ENCODE results near the gene KLHL29.

KLHL29 gene

DNA sequence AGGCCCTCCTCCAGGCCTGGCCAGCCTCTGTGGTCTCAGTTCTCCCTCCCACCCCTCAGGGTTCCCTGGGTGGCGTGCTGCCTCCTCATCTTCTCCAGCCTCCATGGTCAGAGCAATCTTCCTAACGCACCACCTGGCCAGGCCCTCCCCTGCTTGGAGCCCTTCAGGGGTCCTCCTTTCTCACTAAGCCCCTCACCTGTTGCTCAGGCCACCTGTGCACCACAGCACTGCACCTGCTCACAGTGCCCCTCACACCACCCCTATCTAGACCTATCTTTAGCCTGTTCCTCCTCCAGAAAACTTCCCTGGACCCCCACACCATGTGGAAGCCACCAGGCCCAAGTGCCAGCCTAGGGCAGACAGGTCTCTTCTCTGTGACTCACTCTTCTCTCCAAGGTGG is 274.8 kb downstream of the KLHL29 start:
- no peak for TF ChIP-seq Cebpa-rat (IDR thresholded peaks at IDR 0.05)
- Histone ChIP-seq H3K27me3 (no peaks in the 10 kb centered on the region), H3K9ac (no peak overlapping the region), H3K27ac (no peak overlapping the region), H3K4me2 (no peak overlapping the region), H3K9me3 (replicated peaks in 1 of 11) (no peaks in the 10 kb centered on the region), H4K20me1 (peaks cover 0 to 18% (median 0%) of the 10 kb centered on the region in 11 experiments; a peak in 3 of 22 replicates), H3K4me3 (no peak overlapping the region), H3K36me3 (no peaks in the 10 kb centered on the region), H3K4me1 (no peaks in the 10 kb centered on the region; a peak in 1 of 20 replicates)

DNA sequence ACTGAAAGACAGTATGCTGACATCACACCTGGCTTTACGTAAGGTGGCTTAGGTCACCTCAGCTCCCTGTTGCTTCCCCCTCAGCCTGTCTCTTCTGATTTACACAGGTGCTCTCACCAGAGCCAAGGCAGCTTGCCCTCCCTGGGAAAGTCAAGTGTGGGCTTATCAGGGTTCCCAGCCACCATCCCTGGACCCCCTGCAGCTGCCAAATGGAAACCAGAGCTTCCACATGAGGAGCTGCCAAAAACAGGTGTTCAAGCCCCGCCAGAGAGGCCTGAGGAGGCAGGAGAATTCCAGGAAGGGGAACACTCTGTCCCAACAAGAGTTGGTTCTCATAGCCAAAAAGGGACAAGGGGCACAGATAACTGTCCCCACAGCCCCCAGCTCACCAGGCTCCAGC is 275.3 kb downstream of the KLHL29 start:
- Histone ChIP-seq H3K4me1 (no peaks in the 10 kb centered on the region; a peak in 1 of 20 replicates), H3K4me3 (no peak overlapping the region), H3K9ac (no peak overlapping the region), H3K27ac (no peak overlapping the region), H4K20me1 (peaks cover 0 to 18% (median 0%) of the 10 kb centered on the region in 11 experiments; a peak in 3 of 22 replicates), H3K27me3 (no peaks in the 10 kb centered on the region), H3K36me3 (no peaks in the 10 kb centered on the region), H3K9me3 (replicated peaks in 1 of 11) (no peaks in the 10 kb centered on the region), H3K4me2 (no peak overlapping the region)
- TF ChIP-seq Cebpa-rat (IDR thresholded peaks at IDR 0.05), result no peak

DNA sequence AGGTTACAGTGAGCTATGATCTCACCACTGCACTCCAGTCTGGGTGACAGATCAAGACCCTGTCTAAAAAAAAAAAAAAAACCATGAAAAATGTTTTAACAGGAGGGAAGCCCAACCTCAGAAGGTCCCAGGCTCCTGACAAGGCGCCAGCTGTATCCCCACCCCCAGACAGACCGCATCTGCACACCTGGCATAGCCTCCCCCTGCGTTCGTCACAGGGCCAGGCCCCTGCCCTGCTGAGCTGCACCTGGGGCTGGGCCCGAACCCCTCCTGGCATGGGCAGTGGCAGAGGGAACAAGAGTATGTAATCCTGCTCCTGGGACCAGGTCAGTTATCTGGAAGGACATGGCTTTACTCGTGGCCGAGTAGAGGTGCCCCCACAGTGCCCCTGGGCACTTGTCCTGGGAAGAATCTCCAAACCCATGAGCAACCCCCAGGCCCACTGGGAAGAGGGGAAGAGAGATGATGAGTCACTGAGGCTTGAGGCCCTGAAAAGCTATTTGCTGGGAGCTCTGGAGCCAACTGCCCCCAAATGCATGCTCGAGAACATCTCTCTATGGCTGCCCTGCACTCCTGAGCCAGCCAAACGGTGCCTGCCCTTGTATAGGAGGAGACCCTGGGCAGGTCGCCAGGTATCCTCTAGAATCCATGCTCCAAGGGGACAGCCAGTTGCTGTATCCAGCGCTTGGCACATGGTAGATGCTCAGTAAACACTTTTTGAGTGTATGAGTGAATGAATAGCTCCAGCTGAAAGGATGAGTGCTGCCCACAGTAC is 276.5 kb downstream of the KLHL29 start:
- no peak for TF ChIP-seq Cebpa-rat (IDR thresholded peaks at IDR 0.05)
- Histone ChIP-seq H4K20me1 (peaks cover 0 to 18% (median 0%) of the 10 kb centered on the region in 11 experiments; a peak in 3 of 22 replicates), H3K9me3 (replicated peaks in 1 of 11) (no peaks in the 10 kb centered on the region), H3K27me3 (no peaks in the 10 kb centered on the region), H3K27ac (no peak overlapping the region), H3K9ac (no peak overlapping the region), H3K36me3 (no peaks in the 10 kb centered on the region), H3K4me3 (no peak overlapping the region), H3K4me2 (no peak overlapping the region), H3K4me1 (no peaks in the 10 kb centered on the region; a peak in 1 of 20 replicates)

DNA sequence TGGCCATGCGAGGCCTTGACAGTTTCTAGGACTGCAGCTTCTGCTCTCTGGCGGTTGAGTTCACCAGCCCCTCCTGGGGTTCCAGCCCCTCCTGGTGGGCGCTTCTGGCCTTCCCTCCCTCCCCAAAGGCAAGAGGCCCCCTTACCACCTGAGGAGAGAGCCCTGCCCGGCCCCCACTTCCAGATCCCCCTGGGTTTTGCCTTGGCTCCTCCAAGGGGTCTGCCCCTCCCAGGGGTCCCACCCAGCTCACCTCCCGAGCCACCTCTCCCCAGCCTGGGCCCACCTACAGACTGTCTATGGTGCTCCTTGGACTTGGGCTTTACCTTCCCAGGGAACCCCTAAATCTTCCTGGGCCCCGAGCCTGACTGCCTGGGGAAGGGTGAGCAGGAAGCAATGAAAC is 277.5 kb downstream of the KLHL29 start:
- Histone ChIP-seq H3K9ac (no peak overlapping the region), H3K4me2 (no peak overlapping the region), H3K9me3 (replicated peaks in 1 of 11) (no peaks in the 10 kb centered on the region), H4K20me1 (peaks cover 0 to 20% (median 0%) of the 10 kb centered on the region in 11 experiments; a peak in 3 of 22 replicates), H3K27ac (no peak overlapping the region), H3K4me1 (no peaks in the 10 kb centered on the region; a peak in 1 of 20 replicates), H3K36me3 (no peaks in the 10 kb centered on the region), H3K4me3 (no peak overlapping the region), H3K27me3 (no peaks in the 10 kb centered on the region)
- TF ChIP-seq Cebpa-rat (IDR thresholded peaks at IDR 0.05), result no peak

DNA sequence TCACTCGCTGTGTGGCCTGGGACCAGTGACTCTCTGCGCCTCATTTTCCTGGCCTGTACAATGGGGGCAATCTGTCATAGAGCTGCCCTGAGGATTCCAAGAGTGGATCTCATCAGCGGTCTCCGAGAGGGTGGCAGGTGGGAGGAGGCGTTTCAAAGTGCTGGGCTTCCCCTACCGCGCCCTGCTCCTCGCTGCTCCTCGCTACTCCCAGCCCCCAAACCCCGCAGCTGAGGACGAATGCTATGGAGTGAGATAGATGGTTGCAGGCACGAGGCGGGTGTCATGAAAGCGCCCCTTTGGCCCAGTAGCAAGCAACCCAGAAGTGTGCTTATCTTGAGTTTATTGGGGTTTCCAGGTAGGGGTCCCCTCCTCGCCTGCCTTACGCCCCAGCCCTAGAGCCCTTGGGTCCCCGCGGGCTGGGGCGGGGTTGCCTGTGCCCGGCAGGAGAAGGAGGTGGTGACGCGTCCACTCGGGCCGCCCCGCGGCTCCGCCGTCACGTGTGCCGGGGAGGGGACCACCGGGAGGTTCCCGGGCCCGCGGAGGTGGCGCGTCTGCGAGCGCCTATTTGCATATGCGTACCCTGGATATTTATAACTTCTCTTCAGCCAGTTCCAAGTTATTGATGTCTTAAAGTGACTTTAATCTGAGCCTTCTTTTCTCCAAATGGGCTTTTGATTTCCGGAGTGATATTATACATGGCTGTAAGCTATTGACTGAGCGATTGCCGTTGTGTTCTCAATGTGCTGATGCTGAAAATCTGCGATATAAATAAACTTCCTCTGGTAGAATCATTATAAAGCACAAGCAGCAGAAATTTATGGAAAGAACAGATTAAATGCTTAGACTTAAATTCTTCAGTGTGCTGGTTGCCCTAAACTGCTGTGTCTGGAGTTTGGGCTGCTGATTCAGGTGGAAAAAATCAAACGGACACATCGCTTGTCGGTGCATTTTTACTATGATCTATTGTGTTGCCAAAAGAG is 278.3 kb downstream of the KLHL29 start:
- Histone ChIP-seq H3K4me2 (no peak overlapping the region), H3K36me3 (no peaks in the 10 kb centered on the region), H3K27me3 (no peaks in the 10 kb centered on the region), H3K27ac (no peak overlapping the region), H3K4me3 (no peak overlapping the region), H4K20me1 (peaks cover 0 to 23% (median 0%) of the 10 kb centered on the region in 11 experiments; a peak in 3 of 22 replicates), H3K4me1 (no peaks in the 10 kb centered on the region; a peak in 1 of 20 replicates), H3K9me3 (replicated peaks in 1 of 11) (no peaks in the 10 kb centered on the region), H3K9ac (no peak overlapping the region)
- no peak for TF ChIP-seq Cebpa-rat (IDR thresholded peaks at IDR 0.05)

DNA sequence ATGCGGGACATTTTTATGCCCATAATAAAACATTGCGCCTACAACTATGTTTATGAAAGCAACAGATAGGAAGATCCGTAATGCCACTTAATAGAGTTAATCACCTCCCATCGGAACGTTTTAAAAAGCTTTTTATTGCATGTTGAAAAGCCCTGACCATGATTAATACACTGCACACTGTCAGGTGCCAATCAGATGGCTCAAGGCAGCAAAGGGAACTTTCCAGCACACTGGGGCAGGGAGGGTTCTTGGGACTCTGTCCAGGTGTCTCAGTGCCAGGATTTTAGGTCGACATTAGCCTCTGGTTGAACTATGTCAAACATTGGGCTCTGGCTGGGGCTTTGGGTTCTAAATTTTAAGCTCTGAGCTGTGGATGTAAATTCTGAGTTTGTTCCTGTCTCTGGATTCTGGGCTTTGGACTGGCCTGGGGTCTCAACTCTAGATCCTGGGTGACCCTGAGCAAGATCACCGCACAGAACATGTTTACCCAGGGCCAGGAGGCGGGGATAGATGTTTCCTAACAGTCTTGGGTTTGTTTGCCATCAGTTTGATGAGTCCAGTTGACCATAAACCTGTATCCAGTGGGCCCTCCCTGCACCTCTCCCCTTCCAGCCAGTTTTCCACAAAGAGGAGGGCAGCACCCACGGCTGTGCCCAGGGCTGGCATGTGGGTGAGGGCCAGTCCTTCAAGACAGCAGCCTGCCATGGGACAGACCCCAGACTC is 279.2 kb downstream of the KLHL29 start:
- no peaks in the 10 kb centered on the region for H3K36me3 ChIP-seq
- TF ChIP-seq Cebpa-rat (IDR thresholded peaks at IDR 0.05), result no peak
- H3K9ac ChIP-seq, result no peak overlapping the region
- H3K4me3 ChIP-seq, result no peak overlapping the region
- H3K9me3 ChIP-seq (replicated peaks in 1 of 11), result no peaks in the 10 kb centered on the region
- H4K20me1 ChIP-seq, result peaks cover 0 to 27% (median 0%) of the 10 kb centered on the region in 11 experiments; a peak in 4 of 22 replicates
- no peaks in the 10 kb centered on the region; a peak in 1 of 20 replicates for H3K4me1 ChIP-seq
- H3K27ac ChIP-seq, result no peak overlapping the region
- H3K4me2 ChIP-seq, result no peak overlapping the region
- no peaks in the 10 kb centered on the region for H3K27me3 ChIP-seq

DNA sequence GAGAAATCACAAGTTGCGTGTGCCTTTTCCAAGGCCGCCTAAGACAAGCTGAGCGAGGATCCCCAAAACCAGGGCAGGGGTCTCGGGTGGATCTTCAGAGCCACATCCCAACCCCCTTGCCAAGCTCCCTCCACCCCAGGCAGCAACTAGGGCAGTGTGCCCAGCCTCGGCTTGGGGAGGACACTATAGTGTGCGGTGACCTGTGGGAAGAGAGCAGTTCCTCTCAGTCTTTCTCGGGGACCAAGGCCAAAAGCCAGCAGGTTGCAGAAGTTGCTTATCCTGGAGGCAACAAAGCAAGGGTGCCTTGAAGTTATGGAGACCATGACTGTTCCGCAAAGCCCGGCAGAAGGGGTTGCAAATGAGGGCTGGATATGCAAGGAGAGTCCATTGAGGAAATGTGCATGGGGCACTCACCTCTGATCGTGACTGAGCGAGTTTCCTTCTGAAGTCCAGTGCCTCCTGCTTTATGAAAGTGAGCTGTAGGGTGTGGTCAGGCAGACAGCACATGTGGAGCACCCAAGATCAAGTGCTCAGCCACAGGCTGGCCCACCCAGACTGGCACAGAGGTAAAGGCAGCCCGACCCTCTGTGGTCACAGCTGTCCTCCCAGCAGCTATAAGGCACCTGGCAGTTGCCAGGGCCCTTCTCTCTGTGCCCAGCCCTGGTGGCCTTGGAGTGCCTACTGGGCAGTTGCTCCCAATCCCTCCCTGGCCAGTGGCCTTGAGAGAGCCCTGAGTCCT is 281.4 kb downstream of the KLHL29 start:
- no peak overlapping the region for H3K9ac ChIP-seq
- no peak overlapping the region for H3K4me3 ChIP-seq
- H3K27me3 ChIP-seq, result no peaks in the 10 kb centered on the region
- peaks cover 0 to 37% (median 0%) of the 10 kb centered on the region in 11 experiments; a peak in 5 of 22 replicates for H4K20me1 ChIP-seq
- no peak for TF ChIP-seq Cebpa-rat (IDR thresholded peaks at IDR 0.05)
- no peaks in the 10 kb centered on the region for H3K36me3 ChIP-seq
- no peak overlapping the region for H3K4me2 ChIP-seq
- no peaks in the 10 kb centered on the region; a peak in 1 of 20 replicates for H3K4me1 ChIP-seq
- no peaks in the 10 kb centered on the region for H3K9me3 ChIP-seq (replicated peaks in 1 of 11)
- no peak overlapping the region for H3K27ac ChIP-seq

DNA sequence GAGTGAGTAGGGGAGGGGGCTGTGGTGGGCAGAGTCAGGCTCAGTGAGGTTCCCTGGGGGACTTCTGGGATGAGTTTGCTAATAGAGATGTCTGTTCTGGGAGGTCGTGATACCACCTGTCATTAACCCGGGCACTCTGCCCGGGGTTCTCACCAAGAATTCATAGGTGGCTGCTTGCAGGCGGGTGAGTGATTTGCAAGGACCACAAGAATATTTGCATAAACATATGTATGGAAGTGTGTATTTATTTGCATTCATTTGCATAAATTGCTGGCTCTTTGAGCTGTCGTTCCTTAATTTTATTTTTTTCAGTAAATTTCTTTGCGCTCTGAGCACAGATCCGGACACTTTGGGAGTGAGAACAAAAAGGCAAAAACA is 282.0 kb downstream of the KLHL29 start:
- H3K9ac ChIP-seq, result no peak overlapping the region
- H3K4me2 ChIP-seq, result no peak overlapping the region
- no peaks in the 10 kb centered on the region for H3K9me3 ChIP-seq (replicated peaks in 1 of 11)
- no peaks in the 10 kb centered on the region for H3K36me3 ChIP-seq
- TF ChIP-seq Cebpa-rat (IDR thresholded peaks at IDR 0.05), result no peak
- no peaks in the 10 kb centered on the region for H3K27me3 ChIP-seq
- no peak overlapping the region for H3K4me3 ChIP-seq
- peaks cover 0 to under 1% (median 0%) of the 10 kb centered on the region in 10 experiments; a peak in 1 of 20 replicates for H3K4me1 ChIP-seq
- no peak overlapping the region for H3K27ac ChIP-seq
- peaks cover 0 to 37% (median 0%) of the 10 kb centered on the region in 11 experiments; a peak in 5 of 22 replicates for H4K20me1 ChIP-seq

Measured in BLaER1 treated with 17β-estradiol and CSF1 and Interleukin-3, amounts not matched to agents 10 nM and 100 nM (cell line).